HG03521 (cell line): ENCODE results near the gene RPS19.

Experiments
- ATAC-seq: cut with Tn5 transposase; IDR thresholded peaks from one replicate; pipeline ENCODE4 v1.9.1; 2021; ENCODE audit warnings: mild to moderate bottlenecking, moderate library complexity; ENCODE audit not compliant: unreplicated experiment

RPS19 gene

DNA sequence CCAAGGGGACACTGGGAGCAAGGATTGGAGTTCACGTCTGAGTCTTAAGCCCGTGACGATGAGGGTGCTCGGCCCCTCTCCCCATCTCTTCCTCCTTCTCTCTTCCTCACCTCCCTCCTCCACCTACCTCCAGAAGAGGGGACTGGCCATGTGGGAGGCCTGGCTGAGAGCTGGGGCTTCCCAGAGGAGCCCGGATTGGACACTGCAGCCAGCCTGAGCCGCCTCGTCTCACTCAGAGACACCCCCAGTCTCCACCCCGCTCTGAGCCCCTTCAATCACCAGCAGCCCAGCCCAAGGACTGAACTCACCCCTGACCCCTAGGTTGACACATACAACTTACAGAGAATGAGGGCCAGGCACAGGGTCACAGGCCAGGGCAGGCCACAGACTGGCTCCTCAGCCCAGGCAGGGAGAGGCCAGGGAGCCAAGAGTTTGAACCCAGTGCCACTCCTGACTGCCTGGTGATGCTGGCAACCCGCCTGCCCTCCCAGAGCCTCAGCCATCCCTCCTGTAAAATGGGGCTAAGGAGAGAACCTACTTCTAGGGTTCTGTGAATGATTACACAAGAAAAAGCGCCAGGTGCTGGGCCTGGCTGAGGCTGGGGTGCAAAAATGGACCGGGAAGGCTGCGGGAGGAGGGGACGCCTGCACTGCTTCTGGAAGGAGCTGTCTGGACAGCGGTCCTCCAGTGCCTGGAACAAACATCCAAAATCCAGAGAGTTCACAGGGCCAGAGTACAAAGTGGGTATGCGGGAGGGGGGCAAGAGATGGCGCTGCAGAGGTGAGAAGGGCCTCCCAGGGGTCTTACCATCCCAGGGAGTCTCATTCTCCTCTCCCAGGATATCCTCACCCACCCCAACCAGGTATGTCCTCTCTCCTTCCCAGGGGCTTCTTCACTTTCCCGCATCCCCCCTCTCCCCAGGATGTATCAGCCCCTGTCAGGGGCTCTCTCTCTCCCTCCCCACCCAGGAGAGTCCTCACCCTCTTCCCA is 18.2 kb downstream of the RPS19 start:
- no peak for ATAC-seq

DNA sequence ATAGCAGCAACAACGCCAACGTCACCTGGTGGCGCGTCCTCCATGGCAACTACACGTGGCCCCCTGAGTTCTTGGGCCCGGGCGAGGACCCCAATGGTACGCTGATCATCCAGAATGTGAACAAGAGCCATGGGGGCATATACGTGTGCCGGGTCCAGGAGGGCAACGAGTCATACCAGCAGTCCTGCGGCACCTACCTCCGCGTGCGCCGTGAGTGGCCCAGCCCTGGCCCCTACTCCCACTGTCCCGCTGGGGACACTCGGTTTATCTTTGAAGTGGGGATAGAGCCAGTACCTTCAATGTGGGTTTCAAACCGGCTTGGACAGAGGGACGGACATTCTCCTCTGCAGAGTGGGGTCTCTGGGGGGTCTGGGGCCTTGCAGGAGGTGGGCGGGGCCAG is 19.0 kb downstream of the RPS19 start:
- ATAC-seq: no peak

DNA sequence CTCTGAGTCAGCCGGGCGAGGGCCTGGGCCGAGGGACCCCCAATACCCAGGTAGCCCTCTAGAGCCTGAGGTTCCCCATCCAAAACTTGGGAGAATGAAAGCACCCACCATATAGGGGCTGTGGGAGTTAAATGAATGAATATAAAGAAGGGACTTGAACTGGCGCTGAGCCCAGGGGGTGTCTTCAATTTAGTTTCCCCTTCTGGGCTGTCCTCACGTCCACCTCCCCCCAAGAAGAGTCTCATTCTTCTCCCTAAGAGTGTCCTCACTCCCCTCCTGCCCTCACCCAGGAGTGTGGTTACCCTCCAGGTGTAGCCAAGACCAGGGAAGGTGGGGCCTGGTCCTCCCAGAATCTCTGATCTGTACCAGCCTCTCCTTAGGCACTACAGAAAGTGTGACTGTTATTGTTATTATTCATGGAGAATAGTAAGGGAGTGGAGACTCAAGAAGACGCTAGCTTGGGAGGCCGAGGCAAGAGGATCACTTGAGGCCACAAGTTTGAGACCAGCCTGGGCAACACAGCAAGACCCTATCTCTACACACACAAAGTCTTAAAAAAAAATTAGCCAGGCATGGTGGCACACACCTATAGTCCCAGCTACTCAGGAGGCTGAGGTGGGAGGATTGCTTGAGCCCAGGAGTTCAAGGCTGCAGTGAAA is 19.7 kb downstream of the RPS19 start:
- ATAC-seq: no peak

DNA sequence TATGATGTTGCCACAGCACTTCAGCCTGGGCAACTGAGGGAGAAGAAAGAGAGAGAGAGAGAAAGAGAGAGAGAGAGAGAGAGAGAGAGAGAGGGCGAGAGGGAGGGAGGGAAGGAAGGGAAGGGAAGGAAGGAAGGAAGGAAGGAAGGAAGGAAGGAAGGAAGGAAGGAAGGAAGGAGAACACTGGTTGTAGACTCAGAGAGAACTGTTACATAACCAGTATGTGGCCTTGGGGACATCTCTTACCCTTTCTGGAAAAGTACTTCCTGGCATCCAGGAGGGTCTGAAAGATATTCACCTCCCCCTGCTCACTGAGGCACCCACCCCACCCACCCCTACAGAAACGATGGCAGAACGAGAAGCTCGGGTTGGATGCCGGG is 20.3 kb downstream of the RPS19 start:
- no peak for ATAC-seq

DNA sequence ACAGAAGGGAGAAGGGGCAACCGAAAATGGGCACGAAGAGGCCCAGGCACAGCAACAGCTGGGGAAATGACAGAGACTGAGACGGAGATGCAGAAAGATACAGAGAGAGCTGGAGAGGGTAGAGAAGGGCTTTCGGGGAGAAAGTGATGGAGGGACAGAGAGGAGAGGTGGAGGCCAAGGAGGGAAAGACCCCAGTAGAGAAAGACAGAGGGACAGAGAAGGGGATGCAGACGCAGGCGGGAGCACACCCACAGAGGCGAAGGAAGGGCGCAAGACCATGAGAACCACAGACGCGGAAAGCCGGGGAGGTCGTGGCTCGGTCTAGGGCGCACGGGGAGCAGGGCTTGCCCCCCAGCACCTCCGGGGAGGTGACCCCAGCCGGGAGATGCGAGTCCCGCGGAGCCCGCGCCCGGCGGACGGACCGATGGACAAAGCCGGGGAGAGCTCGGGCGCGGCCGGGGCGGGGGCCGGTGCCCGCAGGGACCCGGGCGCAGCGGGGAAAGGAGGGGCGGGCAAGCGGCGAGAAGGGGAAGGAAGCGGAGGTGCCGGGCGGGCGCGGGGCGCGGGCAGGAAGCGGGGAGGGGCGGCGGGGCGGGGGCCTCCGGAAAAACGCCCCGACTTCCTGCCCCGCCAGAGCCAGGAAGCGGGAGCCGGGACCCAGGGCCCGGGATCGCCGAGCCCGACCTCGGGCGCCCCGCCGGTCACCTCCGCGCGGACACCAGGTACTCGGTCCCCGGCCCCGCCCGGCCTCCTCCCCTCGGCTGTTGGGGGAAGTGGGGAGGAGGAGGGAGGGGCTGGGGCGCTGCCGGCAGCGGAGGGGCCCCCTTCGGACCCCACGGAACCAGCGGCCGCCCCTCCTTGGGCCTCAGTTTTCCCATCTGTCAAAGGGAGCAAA is 22.8 kb downstream of the RPS19 start, which contains the start of gene ARHGEF1:
TSS of gene ARHGEF1 (plus strand) at position 617 of the 895 bp plus-strand sequence. CDS start 4,899 bp downstream, outside the sequence.
- no peak for ATAC-seq

DNA sequence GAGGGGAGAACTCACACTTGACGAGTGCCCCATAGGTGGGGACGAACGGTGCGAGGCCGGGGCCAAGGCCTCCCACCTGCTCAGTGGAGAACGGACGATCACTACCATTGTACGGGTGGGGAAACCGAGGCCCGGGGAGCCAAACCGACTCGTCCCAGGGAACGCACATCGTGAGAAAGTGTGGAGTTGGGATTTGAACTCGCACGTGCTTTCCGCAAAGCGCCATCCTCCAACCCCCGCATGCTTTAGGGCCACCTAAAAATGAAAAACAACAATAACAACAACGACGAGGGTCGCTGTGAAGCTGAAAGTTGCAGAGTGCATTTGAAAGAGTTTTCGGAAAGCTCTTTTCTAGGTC is 23.4 kb downstream of the RPS19 start:
- ATAC-seq: no peak

DNA sequence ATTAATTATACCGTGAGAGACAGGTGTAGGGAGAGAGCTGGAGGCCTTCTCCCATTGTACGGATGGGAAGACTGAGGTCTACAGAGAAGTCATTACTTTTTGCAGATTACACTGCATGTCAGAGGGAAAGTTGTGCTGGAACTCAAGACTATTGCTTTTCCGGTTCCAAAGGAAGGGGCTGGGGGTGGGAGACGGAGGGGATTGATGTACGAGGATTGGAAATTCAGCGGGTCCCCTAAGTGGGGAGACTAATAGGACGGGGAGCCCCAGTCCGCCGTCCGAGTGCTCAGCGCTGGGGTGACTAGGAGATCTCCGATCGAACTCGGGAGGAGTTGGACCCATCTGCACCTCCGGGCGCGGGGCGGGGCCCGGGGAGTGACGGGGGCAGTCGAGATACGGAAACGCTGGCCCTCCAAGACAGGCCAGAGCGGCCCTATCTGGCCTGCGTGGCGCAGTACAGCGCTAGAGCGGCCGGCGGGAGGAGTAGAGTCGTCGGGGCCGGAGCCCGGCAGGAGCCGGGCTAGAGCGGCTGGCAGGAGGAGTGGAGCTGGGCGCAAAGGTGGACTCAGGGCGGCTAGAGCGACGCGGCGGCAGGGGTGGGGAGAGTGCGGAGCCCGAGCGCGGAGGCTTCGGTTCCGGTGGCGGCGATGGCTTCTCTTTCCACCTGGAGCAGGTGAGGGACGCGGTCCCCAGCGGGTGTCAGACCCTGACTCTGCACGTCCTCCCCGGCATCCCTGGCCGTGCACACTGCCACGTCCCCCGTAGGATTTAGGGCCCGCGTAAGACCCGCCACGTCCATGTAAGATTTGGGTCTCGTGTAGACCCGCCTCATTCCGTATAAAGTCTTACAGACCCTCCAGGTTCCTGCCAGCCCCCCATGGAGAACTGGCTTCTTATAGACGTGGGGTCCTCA is 24.0 kb downstream of the RPS19 start:
- peak; percentile 68 for ATAC-seq

DNA sequence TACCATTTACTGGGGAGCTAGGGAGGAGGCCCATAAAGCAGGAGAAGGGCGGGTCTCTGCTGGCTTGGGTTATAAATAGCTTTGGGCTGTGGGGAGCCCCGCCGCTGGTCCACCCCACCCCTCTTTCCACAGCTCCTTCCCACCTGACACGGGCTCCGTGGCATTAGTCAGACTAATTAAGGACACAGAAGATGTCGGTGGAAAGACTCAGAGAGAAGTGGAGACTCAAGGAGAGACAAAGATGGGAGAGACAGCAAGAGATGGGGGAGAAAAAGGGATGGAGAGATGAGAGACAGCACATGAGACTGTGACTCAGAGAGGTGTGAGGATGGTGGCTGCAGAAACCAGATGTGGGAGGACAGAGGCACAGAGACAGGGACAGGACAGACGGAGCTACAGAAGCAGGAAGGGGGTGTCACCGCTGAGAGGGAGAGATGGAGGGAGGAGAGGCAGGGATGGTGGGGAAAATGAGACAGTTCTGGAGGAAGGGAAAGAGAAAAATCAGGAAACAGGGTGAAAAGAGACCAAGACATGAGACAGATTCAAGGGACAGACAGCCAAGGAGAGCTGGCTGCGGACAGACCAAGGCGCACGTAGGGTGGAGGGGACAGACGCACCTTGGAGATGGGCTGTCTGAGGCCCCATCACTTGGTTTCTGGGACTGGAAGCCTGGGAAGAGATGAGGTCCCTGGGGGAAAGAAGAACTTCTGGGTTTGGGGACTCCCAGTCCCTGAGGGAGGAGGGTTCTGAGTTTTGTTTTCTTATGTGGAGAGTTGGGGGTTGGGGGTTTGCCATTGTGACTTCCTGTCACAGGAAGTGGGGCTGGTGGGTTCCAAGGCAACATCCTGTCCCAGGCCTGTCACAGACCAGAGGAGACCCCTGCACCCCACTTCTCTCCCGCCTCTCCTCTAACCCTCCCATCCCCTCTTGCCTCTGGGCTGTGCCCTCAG is 27.0 kb downstream of the RPS19 start:
- no peak for ATAC-seq

DNA sequence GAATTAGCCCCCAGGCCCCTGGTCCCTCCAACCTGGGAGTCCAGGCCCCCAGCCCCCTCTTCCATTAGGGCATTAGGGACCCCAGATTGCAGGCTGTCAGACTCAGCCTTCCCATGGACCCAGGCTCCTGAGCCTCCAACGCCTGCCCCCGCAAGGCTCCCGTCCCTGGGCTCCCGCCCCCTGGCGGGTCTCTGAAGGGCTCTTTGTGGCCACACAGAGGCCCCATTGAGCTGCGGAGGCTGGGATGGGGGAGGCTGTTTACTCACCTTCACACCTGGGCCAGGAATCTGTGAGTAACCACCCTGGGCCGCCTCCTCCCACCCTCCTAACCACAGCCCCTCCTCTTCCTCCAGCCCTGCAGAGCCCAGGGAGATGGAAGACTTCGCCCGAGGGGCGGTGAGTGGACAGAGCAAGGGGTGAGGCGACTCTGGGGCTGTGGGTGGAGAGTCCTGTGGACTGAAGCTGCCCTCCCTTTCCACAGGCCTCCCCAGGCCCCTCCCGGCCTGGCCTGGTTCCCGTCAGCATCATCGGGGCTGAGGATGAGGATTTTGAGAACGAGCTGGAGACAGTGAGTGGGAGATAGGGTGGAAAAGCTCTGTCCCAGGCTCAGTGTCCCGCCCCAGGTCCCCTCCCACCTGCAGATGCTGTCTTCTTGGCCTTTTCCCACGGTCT is 27.8 kb downstream of the RPS19 start:
- ATAC-seq: no peak

DNA sequence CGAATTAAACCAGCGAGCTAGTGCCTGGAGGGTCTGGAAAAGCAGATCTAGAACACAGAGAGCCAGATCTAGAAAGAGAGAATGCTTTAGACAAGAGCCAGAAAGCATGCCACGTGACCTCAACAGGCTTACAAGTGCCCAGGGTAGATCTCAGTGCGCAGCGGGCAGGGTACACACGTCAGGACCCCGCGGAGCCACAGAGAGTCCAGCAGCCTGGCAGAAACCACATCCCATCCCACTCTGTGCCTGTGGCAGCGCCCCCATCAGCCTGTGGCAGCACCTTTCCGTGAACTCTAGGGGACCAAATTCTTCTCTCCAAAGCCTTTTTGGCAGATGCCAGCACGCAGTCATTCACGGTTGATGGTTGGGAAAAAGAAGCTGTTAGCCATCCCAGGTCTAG is 28.9 kb downstream of the RPS19 start:
- no peak for ATAC-seq

DNA sequence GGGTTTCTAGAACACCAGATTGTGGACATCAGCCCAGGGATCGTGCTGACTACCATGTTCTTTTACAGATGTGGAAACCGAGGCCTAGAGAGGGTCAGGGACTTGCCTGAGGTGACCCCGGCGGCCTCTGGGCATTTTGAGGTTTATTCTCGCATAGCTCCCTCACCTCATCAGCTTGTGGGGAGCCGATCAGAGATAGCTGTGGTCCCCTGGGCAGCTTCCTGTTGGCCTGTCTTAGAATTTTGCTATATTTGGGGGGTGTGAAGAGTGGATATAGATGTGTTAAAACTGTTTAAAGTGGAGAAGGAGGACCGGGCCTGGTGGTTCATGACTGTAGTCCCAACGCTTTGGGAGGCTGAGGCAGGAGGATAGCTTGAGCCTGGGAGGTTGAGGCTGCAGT is 29.8 kb downstream of the RPS19 start:
- no peak for ATAC-seq

DNA sequence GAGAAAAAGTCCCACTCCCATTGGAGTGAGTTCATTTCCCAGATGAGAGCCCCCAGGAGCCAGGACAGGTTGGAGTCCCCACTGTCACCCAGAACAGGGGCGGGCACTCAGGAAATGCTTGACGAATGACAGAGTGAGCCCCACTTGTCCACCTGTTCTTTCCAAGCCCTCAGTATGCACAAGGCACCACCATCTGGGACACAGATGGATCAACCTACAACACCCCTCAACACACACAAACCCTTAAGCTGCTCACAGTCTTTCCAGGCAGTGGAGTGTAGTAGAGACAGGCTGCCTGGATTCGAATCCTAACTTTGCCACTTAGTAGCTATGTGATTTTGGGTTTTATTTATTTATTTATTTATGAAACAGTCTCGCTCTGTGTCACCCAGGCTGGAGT is 30.9 kb downstream of the RPS19 start:
- ATAC-seq: no peak

DNA sequence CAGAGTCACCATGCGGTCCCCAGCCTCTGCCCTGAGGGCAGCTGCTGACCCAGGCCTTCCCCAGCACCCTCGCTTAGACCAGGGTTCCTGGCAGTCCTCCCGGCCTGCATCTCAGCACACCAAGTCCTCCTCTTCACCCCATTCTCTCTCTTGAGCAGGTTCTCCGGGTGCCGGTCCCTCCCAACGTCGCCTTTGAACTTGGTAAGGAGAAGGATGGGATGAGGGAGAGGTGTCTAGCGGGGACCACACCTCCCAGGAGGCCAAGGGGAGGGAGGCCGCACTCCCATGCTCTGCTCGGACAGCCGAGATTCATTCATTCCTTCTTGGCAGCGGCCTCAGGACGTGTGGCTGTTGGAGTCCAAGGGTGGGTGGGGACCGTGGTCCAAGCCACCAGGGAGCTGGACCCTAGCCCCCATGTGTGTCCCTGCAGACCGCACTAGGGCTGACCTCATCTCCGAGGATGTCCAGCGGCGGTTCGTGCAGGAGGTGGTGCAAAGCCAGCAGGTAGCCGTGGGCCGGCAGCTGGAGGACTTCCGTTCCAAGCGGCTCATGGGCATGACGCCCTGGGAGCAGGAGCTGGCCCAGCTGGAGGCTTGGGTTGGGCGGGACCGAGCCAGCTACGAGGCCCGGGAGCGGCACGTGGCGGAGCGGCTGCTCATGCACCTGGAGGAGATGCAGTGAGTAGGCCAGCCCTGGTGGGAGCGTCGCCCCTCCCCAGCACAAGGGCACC is 32.3 kb downstream of the RPS19 start:
- no peak for ATAC-seq

DNA sequence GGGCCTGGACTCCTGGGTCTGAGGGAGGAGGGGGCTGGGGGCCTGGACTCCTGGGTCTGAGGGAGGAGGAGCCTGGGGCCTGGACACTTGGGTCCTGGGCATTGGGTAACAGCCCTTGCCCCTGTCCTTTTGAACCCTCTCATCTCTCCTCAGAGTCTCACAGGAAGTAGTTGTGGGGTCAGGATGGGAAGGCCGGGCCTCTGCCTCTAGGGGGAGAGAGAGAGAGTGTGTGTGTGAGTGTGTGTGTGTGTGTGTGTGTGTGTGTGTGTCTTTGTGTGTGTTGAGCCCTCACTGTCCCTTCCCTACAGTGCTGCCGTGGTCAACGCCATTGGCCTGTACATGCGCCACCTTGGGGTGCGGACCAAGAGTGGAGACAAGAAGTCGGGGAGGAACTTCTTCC is 33.8 kb downstream of the RPS19 start:
- no peak for ATAC-seq

DNA sequence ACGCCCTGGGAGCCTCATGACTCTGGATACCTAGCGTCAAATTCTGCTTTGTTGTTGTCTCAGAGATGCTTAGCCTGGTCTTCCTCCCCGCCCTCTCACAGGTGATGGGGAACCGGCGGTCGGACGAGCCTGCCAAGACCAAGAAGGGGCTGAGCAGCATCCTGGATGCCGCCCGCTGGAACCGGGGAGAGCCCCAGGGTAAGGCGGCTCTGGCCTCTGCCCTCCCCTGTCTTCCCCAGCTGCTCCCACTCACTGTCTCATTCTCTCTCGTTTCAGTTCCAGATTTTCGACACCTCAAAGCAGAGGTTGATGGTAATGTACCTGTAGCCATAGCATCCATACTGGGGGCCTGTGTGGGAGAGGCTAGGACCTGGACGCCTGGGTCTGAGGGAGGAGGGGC is 34.3 kb downstream of the RPS19 start:
- no peak for ATAC-seq

DNA sequence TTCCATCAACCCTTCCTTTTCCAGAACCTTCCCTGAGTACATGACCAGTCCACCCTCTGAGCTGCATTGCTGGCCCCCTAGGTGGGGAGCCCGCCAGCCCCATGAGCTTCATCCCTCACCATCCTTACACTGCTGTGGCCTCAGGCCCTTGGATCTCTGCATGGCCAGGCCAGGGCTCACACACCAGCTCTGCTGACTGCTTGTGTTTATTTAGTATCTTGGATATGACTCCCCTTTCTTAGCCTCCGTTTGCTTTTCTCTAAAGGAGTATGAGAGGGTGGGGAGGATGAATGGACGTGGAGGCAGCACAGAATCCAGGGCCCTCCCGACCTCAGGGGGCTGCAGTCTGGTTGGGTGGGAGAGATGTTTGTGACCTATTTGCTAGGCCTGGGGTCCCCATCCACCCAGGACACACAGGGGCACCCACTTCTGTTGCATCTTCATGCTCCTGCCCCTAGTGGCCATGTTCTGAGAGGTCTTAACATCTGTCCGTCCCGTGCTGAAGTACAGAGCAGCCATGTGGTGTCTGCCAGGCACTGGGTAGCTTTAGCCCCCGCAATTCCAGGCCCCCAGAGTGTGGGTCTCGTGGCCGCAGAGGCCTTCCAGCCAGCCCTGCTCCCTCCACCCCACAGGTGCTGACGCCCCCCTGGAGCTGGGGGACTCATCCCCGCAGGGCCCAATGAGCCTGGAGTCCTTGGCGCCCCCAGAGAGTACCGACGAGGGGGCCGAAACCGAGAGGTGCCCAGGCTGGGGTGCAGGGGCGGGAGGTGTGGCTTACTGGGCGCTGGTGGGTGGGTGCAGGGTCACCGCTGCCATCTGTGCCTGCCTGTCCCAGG is 35.9 kb downstream of the RPS19 start:
- no peak for ATAC-seq

DNA sequence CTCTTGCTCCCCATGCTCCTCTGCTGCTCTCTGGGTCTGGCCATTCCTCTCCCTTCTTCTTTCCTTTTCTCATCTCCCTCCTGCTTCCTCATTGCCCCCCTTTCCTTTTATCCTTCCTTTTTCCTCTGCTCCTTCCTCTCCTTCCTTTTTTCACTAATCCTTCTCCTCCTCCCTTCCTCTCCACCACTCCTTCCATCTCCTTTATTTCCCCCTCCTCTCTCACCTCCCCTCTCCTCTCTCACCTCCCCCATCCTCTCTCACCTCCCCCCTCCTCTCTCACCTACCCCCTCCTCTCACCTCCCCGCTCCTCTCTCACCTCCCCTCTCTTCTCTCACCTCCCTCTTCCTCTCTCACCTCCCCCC is 36.5 kb downstream of the RPS19 start:
- ATAC-seq: no peak
